Measurements from ENCODE around the gene GALNT1.

Gene GALNT1

DNA sequence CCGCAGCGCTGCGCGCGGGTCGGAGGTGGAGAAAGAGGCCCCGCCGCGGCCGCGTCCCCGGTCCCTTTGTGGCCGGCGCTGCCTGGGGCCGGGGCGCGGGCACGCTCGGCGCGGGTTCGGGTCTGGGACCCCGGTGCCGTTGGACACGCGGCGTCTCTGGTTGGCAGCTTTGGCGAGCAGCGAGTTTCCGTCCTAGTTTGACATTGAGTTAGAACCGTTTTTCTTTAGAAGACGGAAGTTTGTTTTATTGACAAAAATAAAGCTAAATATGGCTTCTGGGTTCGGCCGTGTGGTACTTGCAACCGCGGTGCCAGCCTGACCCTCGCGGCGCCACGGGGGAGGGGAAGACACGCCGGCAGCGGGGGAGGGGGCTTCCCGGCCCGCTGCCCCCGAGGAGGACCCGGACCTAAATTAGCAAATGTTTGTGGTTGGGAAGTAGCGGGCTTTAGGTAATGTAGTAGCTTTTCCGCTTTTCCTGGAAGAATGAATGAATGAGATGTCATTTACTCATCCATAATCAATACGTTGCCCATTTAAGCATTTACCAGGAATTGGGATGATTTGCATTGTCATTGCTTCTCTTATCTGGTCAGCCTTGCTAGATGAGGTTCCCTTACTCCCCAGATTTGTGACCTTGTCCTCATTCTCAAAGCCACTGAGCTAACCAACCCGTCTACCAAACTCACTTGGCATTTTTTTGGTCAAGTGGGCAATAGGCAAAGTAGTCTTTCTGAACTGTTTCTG, 530 bp downstream of the GALNT1 start:
- DNase-seq (ENCODE audit: low read depth in 2 of 2, low spot score in 1 of 2) = no peak

DNA sequence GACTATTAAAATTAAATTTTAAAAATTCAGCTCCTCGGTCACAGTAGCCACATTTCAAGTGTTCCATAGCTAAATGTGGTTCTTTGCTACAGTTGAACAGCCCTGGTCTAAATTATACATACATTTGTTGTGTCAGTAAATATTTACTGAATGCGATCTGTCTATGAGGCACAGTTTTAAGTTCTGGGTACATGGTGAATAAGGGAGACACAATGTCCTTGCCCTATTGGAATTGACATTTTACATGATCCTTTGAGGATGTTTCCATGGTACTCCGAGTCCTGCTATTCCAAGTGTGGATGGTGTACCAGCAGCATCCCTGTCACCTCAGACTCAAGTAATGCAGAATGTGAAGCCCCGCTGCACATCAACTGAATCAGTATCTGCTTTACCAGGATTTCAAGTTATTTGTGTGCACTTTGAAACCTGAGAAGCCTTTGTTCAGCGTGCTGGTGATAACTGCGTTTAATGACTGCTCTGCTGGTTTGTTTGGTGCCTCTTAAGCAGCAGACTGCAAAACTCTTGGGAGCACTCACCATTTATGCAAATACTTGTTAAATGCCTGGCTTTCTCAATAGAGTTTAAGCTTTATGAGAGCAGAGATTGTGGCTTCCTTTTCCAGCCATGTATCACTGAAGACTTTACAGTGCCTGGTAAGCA, 1.5 kb downstream of the GALNT1 start:
- DNase-seq (ENCODE audit: low read depth in 2 of 2, low spot score in 1 of 2) = no peak

DNA sequence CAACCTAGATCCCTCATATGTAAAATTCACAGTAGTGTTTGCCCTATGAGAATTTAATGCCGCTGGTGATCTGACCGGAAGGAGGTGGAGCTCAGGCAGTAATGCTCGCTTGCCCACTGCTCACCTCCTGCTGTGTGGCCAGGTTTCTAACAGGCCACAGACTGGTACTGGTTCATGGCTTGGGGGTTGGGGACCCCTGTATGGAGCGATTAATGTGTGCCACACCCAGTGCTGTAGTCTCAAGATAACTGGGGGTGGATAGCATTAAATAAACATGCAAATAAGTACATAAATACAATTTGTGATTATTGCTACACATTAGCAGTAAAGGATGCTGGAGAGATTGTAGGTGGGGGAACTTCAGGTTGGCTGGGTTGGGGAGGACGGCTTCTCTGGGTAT, 3.2 kb downstream of the GALNT1 start:
- DNase-seq (ENCODE audit: low read depth in 2 of 2, low spot score in 1 of 2) = no peak

DNA sequence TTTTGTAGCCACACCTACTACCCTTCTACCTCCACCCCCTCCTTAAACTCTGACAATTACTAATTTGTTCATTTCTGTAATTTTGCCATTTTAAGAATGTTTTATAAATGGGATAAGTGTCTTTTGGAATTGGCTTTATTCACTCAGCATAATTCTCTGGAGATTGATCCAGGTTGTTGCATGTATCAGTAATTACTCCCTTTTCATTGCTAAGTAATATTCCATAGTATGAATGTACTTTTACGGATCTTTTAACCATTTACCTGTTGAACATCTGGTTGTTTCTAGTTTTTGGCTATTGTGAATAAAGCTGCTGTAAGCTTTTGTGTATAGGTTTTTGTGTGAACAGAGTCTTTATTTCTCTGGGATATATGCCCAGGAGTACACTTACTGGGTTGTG, 4.1 kb downstream of the GALNT1 start:
- DNase-seq (ENCODE audit: low read depth in 2 of 2, low spot score in 1 of 2) = no peak

DNA sequence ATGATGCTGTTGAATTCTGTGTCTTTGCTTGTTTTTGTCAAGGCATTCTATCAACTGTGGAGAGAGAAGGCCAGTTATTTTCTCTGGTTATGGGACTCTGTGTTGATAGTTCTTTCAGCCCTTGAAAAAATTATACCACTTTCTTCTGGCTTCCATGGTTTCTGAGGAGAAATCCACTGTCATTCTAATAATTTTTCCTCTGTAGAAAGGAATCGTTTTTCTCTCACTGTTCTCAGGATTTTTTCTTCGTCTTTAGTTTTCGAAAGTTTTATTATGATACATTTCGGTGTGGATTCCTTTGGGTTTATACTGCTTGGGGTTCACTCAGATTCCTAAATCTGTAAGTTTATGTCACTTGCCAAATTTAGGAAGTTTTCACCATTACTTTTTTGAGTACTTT, 6.6 kb downstream of the GALNT1 start:
- no peak for DNase-seq (ENCODE audit: low read depth in 2 of 2, low spot score in 1 of 2)

DNA sequence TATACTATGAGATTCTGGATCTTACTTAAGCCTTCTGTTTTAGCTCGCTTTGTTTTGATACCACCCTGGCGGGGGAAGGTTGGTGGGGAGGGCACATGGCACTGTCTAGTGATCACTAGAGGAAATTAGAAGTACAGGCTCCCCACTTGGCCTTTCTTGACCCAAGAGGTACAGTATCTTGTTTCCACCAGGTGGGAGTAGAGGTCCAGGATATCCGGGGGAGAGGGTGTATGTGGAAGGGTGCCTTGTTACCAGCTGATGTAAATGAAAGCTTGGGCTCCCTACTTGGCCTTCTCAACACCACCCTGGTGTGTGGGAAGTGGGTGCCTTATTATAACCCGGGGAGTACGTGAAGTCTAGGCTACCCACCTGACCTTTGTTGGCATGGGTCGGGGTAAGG, 7.5 kb downstream of the GALNT1 start:
- no peak for DNase-seq (ENCODE audit: low read depth in 2 of 2, low spot score in 1 of 2)

DNA sequence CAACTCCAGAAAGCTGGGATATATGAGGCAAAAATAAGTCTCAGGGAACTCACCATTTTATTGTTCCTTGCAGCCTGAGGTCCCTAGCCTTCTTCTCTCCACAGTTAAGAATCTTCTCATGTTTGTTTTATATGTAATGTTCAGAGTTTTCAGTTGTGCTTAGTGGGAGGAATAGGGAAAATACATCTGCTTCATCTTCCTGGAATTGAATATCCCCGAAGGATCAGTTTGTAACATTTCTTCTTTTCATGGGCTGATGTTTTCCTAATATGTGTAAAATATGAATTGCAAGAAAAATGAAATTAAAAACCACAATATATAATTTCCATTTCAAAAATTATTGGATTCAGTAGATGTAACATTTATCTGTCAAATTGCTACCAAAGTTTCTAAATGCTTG, 8.0 kb downstream of the GALNT1 start:
- no peak for DNase-seq (ENCODE audit: low read depth in 2 of 2, low spot score in 1 of 2)

DNA sequence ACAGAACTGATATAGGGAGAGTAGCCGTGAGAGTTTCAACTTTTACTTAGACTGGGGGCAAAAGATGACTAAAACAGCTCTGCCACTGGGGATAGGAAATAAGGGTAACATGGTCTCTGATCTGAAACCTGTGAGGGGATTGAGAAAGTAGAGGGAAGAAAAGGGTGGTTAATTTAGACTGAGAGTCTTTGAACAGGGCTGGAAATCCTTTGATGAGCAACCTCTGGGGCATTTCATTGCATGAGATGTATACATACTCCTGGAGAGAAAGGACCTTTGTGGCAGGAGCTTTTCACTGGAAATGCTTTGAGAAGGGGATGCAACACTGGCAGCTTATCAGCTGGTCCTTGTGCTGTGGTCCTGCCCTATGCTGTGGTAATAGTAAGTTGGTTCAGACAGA, 9.4 kb downstream of the GALNT1 start:
- no peak for DNase-seq (ENCODE audit: low read depth in 2 of 2, low spot score in 1 of 2)

DNA sequence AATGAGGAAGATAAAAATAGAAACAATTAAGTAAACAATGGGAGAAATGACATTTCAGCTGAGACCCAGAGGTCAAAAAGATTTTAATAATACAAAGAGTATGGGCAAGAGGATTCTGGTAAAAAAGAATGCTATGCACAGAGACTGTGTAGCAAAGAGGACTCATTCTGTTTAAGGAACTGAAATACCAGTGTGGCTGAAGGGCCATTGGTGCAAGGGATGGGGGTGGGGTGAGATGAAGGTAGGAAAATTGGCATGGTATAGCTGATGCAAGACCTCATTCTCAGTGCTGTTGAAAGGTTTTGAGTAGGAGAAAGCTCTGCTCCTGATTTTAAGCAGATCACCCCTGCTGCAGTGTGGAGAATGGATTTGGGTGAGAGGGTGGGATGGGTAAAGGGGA, 10.8 kb downstream of the GALNT1 start:
- no peak for DNase-seq (ENCODE audit: low read depth in 2 of 2, low spot score in 1 of 2)

DNA sequence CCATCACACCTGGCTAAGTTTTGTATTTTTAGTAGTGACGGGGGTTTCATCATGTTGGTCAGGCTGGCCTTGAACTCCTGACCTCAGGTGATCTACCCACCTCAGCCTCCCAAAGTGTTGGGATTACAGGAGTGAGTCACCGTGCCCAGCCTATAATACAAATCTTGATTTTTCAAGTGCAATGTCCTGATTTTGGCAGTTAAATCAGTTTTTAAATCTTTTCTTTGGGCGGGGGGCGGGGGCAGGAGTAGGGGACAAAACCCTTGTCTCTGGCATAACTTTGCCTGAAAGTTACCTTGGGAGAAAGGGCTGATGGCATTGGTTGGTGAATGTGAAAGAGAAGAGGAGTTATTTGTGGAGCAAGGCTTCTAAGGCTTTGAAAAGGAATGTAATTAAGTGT, 12.3 kb downstream of the GALNT1 start:
- DNase-seq (ENCODE audit: low read depth in 2 of 2, low spot score in 1 of 2) = no peak

DNA sequence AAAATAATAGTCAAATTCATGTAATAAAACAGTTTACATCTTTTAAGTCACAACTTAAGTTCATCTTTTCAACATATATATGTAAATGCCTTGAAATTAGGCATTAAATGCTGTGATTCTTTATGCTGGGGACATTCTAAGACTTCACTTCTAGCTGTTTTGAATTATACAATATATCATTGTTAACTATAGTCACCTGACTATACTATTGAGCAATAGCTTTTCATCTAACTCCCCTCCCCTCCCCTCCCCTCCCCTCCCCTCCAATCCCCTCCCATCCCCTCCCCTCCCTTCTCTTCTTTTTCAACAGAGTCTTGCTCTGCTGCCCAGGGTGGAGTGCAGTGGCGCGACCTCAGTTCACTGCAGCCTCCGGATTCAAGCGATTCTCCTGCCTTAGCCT, 16.2 kb downstream of the GALNT1 start:
- DNase-seq (ENCODE audit: low read depth in 2 of 2, low spot score in 1 of 2) = no peak

DNA sequence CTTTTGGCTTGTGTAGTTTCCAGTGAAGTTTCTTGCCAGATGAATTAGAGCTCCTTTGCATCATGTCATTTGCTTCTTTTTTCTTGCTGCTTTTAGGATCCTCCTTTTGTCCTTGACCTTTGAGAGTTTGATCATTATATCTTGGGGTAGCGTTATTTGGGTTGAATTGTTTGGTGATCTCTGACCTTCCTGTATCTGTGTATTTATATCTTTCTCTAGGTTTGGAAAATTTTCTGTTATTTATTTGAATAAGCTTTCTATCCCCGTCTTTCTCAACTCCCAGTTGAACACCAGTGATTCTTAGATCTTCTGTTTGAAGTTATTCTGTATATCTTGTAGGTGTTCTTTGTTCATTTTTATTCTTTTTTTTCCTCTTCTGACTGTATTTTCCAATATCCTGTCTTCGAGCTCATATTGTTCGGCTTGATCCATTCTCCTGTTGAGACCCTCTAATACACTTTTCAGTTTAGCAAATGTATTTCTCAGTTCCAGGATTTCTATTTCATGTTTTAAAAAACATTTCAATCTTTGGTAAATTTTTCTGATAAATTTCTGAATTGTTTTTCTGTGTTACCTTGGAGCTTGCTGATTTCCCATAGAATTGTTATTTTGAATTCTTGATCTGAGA, 20.8 kb downstream of the GALNT1 start:
- DNase-seq (ENCODE audit: low read depth in 2 of 2, low spot score in 1 of 2) = no peak

DNA sequence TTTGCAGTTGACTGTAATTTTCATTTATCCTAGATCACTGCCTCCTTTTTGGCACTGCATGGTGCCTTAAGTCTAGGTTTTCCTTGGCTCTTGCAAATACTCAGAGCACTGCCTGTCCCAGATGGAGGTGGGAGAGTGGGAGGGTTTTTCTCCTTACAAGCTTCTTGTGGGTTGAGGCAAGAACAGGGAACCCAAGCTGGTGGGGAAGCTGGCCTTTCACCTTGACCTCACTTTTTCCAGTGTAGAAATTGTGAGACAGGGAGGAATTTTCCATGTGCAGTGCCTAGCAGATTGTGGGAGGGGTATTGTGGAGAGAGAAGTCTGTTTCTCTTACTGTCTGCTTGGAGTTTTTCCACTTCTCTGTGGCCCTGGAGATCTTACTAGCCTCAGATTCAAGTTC, 21.5 kb downstream of the GALNT1 start:
- DNase-seq (ENCODE audit: low read depth in 2 of 2, low spot score in 1 of 2) = no peak

DNA sequence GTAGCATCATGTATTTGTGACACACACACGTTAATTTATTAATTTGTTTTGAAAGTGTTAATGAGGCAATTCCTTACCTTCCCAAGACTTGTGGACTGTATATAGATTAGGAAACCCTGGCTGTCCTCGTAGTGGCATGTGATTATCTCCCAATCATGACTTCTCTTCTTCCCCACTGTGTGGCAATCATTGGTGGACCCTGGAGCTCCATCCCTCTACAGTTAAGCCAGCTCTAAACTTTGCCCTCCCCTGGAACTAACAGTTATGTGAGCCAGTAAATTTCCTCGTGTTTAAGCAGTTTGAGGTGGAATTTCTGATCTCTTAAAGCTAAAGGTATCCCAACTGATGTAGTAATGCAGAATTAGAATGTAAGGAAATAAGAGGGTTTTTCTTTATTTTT, 22.0 kb downstream of the GALNT1 start:
- no peak for DNase-seq (ENCODE audit: low read depth in 2 of 2, low spot score in 1 of 2)

DNA sequence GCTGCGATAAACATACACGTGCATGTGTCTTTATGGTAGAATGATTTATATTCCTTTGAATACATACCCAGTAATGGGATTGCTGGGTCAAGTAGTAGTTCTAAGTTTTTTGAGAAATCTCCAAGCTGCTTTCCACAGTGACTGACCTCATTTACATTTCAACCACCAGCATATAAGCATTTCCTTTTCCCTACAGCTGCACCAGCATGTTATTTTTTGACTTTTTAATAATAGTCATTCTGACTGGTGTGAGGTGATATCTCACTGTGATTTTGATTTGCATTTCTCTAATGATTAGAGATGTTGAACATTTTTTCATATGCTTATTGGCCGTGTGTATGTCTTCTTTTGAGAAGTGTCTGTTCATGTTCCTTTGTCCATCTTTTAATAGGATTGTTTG, 22.8 kb downstream of the GALNT1 start:
- DNase-seq (ENCODE audit: low read depth in 2 of 2, low spot score in 1 of 2) = no peak

DNA sequence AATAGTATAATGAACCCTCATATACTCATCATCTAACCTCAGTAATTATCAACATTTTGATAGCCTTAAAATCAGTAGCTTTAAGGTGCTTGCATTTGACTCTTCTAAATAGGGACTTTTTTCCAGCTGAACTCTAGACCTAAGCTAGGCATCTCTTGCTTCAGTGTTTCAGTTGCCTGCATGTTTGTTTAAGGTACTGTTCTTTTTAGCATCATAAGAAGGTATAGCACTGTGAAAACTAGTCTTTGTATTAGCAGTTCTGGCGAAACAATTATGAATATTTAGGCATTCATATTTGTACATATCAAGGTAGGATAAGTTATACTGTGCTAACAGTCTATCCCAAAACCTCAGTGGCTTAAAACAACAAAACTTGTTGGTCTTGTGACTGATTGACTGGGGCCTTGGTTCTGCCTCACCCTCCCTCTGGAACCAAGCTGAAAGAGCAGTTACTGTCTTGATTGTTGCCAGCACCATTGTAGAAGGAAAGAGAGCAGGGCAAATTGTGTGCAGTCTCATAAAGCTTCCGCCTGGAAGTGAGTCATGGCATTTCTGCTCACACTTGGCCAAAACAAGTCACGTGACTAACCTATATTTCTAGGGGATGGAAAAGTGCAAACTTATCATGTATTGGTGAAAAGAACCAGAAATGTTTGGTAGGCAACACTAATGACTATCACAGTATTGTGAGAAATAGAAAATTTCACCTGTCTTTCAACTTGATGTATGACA, 24.3 kb downstream of the GALNT1 start:
- DNase-seq (ENCODE audit: low read depth in 2 of 2, low spot score in 1 of 2) = no peak

DNA sequence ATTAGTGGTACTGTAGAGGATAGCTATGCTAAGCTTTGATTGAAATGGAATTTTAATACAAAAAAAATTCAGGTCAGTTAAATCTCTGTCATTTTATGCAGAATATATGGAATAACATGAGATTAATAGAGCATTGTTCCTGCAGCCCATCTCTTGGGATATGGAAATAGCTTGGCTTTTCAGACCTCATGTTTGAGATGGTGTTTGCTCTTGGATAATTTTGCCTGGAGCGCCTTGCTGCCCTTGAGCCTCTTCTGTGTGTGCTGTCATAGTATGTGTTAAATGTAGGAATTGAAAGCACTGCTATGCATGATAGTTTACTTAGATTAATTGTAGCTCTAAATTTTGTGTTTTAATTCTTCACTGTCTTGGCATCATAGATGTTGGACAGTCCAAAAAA, 27.7 kb downstream of the GALNT1 start:
- DNase-seq (ENCODE audit: low read depth in 2 of 2, low spot score in 1 of 2) = no peak

DNA sequence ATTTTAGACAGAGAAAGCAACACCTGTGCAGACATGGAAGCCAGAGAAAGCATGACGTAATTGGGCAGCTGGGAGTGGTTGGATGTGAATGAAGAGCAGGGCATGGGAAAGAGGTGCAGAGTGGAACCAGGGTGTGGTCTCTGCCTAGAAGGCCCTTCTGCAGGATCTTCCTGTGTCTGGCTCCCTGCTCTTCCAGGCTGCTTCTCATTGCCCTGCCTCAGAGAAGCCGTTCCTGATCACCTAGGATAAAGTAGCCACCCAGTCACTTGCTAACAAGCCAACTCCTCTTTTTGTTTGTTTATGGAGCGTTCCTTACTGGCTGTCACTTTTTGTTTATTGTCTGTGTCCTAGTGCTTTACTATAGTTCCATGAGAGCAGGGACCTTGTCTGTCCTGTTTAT, 28.5 kb downstream of the GALNT1 start:
- no peak for DNase-seq (ENCODE audit: low read depth in 2 of 2, low spot score in 1 of 2)

DNA sequence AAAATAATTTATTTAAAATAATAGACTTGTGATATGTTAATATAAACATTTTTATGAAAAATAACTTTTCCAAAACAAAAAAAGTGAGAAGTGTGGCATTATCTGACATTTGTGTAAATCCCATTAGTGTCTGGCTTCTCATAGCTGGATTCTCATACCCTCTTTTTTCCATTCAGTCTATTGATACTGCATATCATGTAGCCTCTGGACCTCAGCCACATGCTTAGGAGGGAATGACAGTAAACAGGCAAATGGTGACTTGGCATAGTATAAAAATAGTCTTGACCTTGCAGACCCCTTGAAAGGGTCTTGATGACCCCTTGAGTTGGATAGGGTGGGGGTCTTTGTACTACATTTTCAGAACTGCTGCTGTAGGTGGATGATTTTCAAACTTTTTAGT, 29.2 kb downstream of the GALNT1 start:
- no peak for DNase-seq (ENCODE audit: low read depth in 2 of 2, low spot score in 1 of 2)

DNA sequence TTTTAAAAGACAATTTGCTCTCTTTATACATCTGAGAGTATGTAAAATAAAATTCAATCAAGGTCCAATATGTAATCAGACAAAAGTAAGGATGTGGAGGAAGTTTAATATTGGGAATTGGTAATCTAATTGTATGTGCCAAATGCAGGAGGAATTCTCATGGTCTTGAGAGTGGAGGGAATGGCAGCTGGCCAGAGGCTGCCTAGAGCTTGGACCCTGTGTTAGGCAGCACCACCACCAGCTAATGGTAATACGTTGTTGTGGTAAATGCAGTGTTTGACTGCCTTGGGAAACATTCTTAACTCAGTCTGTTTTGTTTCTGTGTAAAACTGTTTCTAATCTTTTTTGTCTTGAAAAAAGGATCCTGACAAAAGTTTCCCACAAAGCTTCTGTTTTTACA, 30.0 kb downstream of the GALNT1 start:
- no peak for DNase-seq (ENCODE audit: low read depth in 2 of 2, low spot score in 1 of 2)

DNA sequence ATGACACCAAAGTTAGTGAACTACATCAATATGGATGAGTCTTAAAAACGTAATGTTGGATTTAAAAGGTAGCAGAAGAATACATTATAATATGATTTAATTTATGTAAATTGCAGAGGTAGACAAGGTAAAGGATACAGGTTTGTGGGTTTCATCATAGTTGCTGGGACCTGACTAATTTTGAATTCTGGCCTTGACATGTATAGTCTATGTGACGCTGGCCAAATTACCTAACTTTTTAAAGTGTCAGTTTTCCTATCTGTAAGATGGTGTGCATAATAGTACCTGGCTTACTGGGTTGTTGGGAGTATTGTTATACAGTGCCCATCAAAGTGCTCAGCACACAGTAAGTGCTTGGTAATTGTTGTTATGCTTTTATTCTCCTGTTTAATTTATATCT, 34.5 kb downstream of the GALNT1 start:
- no peak for DNase-seq (ENCODE audit: low read depth in 2 of 2, low spot score in 1 of 2)
